Activated T-cell treated with anti-CD3 and anti-CD28 coated beads, Interleukin-2, amount 50 U/mL, for 4 hours (primary cell): ENCODE measurements around the gene RRAGD. TPM values are rescaled to one million over a fixed set of nuclear protein-coding genes. Genes with fewer than 3 reads are reported as not detected.

Experiments
- ATAC-seq, 2 donors: fragments of 200-7000 bp; cut with Tn5 transposase; one replicate each; pipeline ENCODE4 v1.10.0; 2021
- DNase-seq: peaks from one replicate; pipeline ENCODE4 v3.0.0-alpha.2; 2020
- H3K27me3 Mint-ChIP-seq: one replicate; pipeline ENCODE4 v1.8.0; 2021; ENCODE audit warnings: low read depth, mixed read lengths
- H3K36me3 Mint-ChIP-seq: one replicate; pipeline ENCODE4 v1.8.0; 2022; ENCODE audit warnings: mixed read lengths; ENCODE audit not compliant: insufficient read depth
- H3K4me1 Mint-ChIP-seq: one replicate; pipeline ENCODE4 v1.8.0; 2021; ENCODE audit warnings: low read depth, mixed read lengths
- H3K4me3 Mint-ChIP-seq: one replicate; pipeline ENCODE4 v1.8.0; 2021; ENCODE audit warnings: mild to moderate bottlenecking, moderate library complexity, mixed read lengths
- H3K9me3 Mint-ChIP-seq: one replicate; pipeline ENCODE4 v1.8.0; 2021; ENCODE audit warnings: mixed read lengths
- total RNA-seq, 3 donors: library from RNA; stranded (reverse); gene quantifications; one replicate each; pipeline ENCODE4 v1.2.1, GENCODE V29; 2021

The RRAGD gene
- total RNA-seq, 3 donors from 2014 or later = 7.3 to 11.9 (median 10.2) TPM

DNA sequence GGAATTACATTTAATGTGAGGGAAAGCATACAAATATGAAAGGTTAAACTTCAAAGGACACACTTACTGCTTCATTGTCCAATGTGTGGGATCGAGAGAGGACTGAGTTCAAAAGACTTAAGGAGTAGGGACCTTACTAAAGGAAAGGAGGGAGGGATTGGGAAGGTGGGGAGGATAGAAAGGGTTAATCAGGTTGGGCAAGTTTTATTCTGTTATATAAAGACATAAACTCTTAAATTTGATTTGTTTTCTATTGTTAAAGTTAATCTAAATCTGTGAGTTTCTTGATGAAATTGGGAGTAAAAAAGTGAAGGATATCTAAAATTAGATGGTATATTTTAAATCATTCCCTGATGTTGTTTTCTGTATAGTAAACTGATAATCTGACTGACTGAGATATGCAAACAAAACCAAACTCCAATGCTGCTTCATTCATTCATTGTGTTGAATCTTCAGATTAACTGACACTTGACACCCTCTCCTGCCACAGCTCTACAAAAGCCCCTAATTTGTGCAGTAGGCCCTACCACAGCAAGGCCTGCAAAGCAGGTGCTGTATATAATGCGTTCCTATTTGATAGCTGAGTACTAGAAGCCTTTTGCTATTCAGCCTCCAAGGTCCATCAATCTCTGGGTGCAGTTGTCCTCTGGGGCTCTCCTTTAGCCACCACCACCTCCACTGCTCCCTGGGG is 58.2 kb downstream of the RRAGD start:
- no peaks in the 10 kb centered on the region for H3K27me3 Mint-ChIP-seq
- H3K9me3 Mint-ChIP-seq = no peaks in the 10 kb centered on the region
- no peak for DNase-seq
- peak overlapping the region; percentile 78 for H3K4me3 Mint-ChIP-seq
- ATAC-seq = no peak
- H3K36me3 Mint-ChIP-seq = no peaks in the 10 kb centered on the region
- peaks cover 70% of the 10 kb centered on the region for H3K4me1 Mint-ChIP-seq

DNA sequence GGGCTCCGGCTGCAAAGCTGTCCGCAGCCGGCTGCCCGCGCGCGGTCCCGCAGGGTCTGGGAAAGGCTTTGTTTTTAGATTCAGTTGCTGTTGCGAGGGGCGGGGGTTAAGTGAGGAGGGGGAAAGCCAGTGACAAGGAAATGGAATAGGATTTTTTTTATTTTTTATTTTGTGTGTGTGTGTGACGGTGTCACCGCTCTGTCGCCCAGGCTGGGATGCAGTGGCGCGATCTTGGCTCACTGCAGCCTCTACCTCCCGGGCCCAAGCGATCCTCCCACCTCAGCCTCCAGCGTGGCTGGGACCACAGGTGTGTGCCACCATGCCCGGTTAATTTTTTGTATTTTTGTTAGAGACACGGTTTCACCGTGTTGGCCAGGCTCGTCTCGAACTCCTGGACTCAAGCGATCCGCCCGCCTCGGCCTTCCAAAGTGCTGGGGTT is 58.9 kb downstream of the RRAGD start:
- H3K4me3 Mint-ChIP-seq = peak overlapping the region; percentile 78
- no peaks in the 10 kb centered on the region for H3K9me3 Mint-ChIP-seq
- H3K27me3 Mint-ChIP-seq = no peaks in the 10 kb centered on the region
- DNase-seq (no peak), ATAC-seq (no peak)
- H3K36me3 Mint-ChIP-seq = no peaks in the 10 kb centered on the region
- H3K4me1 Mint-ChIP-seq = peaks cover 75% of the 10 kb centered on the region

DNA sequence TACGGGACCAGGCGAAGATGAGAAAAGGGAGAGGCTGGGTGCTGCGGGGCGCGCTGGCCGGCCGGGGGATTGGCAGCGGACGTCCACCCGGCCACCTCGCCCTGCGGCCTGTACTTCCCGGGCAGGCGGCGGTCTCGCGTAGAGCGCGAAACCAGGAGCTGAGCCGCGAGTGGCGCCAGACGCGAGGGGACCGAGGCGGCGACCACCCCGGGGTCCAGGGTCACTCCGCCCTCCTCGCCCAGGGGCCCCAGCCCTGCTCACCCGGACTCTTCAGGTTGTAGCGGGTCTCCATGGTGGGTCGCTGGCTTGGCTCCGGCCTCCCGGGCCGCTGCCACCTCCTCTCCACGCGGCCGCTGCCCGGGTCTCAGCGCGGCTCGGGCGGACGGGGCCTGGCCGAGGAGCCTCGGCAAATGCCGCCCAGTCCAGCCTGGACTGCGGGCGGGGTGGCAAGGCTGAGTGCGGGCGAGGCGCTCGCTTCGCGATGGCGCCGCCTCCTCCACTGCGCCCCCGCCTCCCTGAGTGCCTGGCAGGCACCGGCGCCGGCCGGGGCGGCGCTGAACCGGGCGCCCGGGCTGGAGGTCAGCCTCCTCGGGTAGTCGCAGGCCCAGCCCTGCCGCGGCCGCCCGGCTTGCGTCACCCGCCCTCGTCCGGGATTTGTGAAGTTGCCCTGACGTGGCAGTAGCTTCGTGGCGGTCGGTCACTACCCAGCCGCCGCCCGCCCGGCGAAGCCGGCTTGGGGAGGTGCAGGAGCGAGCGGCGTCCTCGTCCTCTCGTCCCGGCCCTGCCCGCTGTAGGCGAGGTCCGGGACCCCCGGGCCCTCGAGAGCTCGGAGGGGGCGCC is 59.6 kb downstream of the RRAGD start, which contains the start of gene UBE2J1:
TSS of gene UBE2J1 (minus strand) at position 445 of the 840 bp plus-strand sequence. CDS start at position 292, 153 bp downstream.
- peak within 1 kb of the TSS; percentile 93 for H3K4me3 Mint-ChIP-seq
- ATAC-seq = peak; percentile 89 to 92
- H3K27me3 Mint-ChIP-seq = no peaks in the 10 kb centered on the region
- no peaks in the 10 kb centered on the region for H3K9me3 Mint-ChIP-seq
- peaks cover 74% of the 10 kb centered on the region for H3K4me1 Mint-ChIP-seq
- no peaks in the 10 kb centered on the region for H3K36me3 Mint-ChIP-seq
- peak; percentile 59 for DNase-seq

DNA sequence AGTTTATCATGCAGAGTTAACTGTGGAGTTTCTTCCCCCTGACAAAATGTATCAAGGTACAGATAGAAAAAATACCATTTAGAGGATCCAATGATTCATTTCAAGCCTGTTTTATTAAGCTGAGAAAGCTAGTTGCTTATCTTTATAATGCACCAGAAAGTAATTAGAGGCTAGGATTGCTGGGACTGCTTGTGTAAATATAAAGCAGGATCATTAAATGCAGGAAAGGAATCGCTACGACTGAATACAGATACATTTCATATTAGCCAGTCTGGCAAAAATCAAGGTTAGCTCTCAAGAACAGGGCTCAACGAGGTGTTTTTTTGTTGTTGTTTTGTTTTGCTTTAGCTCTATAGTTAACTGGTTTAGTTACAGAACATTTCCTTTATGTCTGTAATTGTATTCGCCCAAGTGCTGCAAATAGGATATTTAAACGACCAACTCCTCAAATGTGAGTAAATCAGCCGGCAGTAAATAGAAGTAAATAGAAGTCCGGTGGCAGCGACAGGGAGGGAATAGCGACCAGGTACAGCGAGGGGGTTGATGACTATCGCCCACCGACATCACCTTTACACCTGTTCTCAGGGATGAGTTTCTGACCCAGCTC is 60.3 kb downstream of the RRAGD start:
- no peaks in the 10 kb centered on the region for H3K27me3 Mint-ChIP-seq
- H3K9me3 Mint-ChIP-seq = no peaks in the 10 kb centered on the region
- no peaks in the 10 kb centered on the region for H3K36me3 Mint-ChIP-seq
- H3K4me3 Mint-ChIP-seq = peak overlapping the region; percentile 93
- peaks cover 69% of the 10 kb centered on the region for H3K4me1 Mint-ChIP-seq
- ATAC-seq = no peak
- DNase-seq = no peak

DNA sequence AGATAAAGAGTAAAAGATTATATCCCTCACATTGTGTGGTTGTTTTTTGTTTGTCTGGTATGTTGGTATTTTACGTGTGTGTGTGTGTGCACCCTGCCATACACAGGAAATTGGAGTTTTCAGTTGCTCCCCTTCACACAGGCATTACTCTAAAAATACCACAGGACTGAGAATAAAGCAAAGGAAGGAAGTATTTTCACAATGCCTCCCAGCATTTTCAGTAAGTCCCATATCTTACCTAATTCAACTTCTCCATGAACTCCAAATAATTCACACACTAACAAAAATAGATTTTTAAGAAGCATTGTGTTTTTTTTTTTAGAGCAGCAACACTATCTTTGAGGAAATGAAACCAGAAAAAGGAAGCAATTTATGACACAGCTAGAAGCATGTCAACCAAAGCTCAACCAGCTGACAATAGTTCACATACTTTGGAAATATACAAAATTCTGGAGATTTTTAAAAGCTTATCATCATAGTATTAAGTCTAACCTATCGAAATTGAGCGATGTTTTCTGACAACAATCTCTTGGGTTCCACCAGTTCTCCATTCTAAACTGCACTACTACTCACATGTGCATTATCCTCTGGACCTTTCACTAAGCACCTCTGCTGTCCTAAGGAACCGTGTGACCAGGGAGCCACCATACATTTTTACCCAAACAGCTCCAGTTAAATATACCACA is 61.6 kb downstream of the RRAGD start:
- DNase-seq (no peak), ATAC-seq (no peak)
- H3K4me3 Mint-ChIP-seq = peak overlapping the region; percentile 93
- no peaks in the 10 kb centered on the region for H3K36me3 Mint-ChIP-seq
- H3K27me3 Mint-ChIP-seq = no peaks in the 10 kb centered on the region
- H3K4me1 Mint-ChIP-seq = peaks cover 69% of the 10 kb centered on the region
- H3K9me3 Mint-ChIP-seq = no peaks in the 10 kb centered on the region

DNA sequence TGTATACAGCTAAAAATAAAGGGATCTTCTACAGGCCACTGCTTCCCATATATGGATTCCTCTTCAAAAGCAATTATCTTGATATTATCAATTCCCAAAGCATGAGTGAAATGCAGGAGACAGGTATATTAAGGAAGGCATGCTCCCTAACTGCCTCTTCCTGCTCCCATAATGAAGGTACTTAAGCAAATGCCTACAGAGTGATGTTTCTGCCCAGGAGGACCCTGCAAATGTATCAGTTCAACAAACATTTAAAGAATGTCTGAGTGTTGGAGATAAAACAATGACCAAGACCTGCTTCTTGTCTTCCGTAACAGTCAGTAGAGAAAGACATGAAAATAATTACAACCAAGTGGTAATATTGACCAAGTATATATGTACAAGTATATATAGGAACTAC is 63.7 kb downstream of the RRAGD start:
- Mint-ChIP-seq H3K36me3 (no peaks in the 10 kb centered on the region), H3K27me3 (no peaks in the 10 kb centered on the region), H3K9me3 (no peaks in the 10 kb centered on the region), H3K4me1 (peaks cover 65% of the 10 kb centered on the region), H3K4me3 (no peak overlapping the region)
- no peak for DNase-seq
- no peak for ATAC-seq

GRCh38 chr6:89347825-89348224 is 64.2 kb downstream of the RRAGD start:
- Mint-ChIP-seq H3K36me3 (no peaks in the 10 kb centered on the region), H3K9me3 (no peaks in the 10 kb centered on the region), H3K4me3 (no peak overlapping the region), H3K27me3 (no peaks in the 10 kb centered on the region), H3K4me1 (peaks cover 63% of the 10 kb centered on the region)
- DNase-seq (no peak), ATAC-seq (no peak)

DNA sequence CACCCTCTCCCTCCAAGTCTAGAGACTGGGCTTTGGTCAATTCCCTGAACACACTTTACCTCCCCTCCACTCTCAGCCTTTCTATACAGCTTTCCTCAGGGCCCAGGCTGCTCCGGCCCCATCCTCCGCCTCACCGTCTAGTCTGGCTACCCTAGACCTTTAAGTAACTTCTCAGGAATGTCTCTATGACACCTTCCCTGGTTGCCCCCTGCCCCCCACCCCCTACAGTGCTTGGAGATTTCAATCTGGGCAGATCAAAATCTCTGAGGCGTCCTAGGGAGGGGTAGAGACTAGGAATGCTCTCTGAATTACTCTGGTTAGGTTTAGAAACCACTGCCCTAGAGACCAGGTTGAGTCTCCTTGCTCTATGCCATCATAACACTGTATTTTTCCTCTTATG is 65.6 kb downstream of the RRAGD start:
- DNase-seq (no peak), ATAC-seq (no peak)
- no peak overlapping the region for H3K4me3 Mint-ChIP-seq
- H3K4me1 Mint-ChIP-seq = peaks cover 58% of the 10 kb centered on the region
- no peaks in the 10 kb centered on the region for H3K9me3 Mint-ChIP-seq
- H3K27me3 Mint-ChIP-seq = no peaks in the 10 kb centered on the region
- H3K36me3 Mint-ChIP-seq = peaks cover 3% of the 10 kb centered on the region

DNA sequence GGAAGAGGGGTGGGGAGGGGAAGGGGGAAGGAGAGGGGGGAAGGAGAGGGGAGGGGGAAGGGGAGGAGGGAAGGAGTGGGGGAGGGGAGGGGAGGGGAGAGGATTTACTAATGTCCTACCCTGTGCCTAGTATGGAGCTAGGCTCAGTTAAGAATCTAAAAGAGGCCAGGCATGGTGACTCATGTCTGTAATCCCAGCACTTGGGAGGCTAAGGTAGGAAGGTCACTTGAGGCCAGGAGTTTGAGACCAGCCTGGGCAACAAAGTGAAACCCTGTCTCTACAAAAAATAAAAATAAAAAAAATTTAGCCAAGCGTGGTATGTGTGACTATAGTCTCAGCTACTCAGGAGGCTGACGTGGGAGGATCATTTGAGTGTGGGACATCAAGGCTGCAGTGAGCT is 72.5 kb downstream of the RRAGD start:
- Mint-ChIP-seq H3K9me3 (no peaks in the 10 kb centered on the region), H3K27me3 (no peaks in the 10 kb centered on the region), H3K4me3 (no peak overlapping the region), H3K4me1 (peaks cover 8% of the 10 kb centered on the region), H3K36me3 (peaks cover 28% of the 10 kb centered on the region)
- DNase-seq = no peak
- ATAC-seq = no peak

DNA sequence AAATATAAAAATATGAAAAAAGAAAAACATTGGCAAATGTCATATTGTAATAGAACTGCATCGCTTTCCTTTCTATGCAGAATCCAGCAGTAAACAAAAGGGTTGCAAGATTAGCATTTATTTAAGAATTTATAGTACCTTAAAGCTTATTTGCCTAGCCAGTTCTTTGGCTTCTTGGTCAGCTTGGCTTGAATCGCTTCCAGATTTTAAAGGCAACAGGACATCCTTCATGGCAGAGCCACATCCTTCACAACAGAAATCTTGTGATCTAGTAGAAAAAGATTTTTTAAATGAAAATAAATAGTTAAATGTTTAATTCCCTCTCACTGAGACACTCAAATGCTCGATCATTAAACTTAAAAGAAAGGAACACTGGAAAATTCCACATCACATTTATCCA is 76.9 kb downstream of the RRAGD start:
- no peak overlapping the region for H3K4me3 Mint-ChIP-seq
- peaks cover 29% of the 10 kb centered on the region for H3K36me3 Mint-ChIP-seq
- H3K27me3 Mint-ChIP-seq = no peaks in the 10 kb centered on the region
- DNase-seq (no peak), ATAC-seq (no peak)
- peaks cover 3% of the 10 kb centered on the region for H3K4me1 Mint-ChIP-seq
- H3K9me3 Mint-ChIP-seq = no peaks in the 10 kb centered on the region

- H3K9me3 Mint-ChIP-seq = no peaks in the 10 kb centered on the region
- no peaks in the 10 kb centered on the region for H3K27me3 Mint-ChIP-seq
- peaks cover 31% of the 10 kb centered on the region for H3K36me3 Mint-ChIP-seq
- no peak for DNase-seq
- ATAC-seq = no peak
- H3K4me1 Mint-ChIP-seq = no peaks in the 10 kb centered on the region
- no peak overlapping the region for H3K4me3 Mint-ChIP-seq
Measured at GRCh38 chr6:89330910-89331309, 81.2 kb downstream of the RRAGD start.

DNA sequence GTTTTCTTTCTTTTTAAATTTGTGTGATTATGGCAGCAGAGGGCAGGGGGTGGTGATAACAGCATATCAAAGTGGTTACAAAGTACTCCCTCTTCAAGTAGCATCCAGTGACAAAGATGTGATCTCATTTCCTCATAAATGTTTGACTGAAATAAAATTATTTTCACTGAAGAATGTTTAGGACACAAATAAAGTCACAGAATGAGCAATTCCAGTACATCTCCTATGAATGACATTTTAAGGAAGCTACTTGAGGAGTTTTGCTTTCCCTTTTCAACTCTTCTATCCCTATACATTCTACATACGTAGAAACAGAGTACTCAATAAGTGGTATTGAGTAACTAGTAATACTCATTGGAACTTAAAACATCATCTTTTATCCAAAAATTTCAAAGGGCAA is 83.1 kb downstream of the RRAGD start:
- no peak for DNase-seq
- ATAC-seq = no peak
- Mint-ChIP-seq H3K4me3 (no peak overlapping the region), H3K4me1 (no peaks in the 10 kb centered on the region), H3K27me3 (no peaks in the 10 kb centered on the region), H3K9me3 (no peaks in the 10 kb centered on the region), H3K36me3 (peaks cover 31% of the 10 kb centered on the region)

- peaks cover 3% of the 10 kb centered on the region for H3K4me1 Mint-ChIP-seq
- no peaks in the 10 kb centered on the region for H3K9me3 Mint-ChIP-seq
- no peaks in the 10 kb centered on the region for H3K27me3 Mint-ChIP-seq
- no peak overlapping the region for H3K4me3 Mint-ChIP-seq
- DNase-seq (no peak), ATAC-seq (no peak)
- H3K36me3 Mint-ChIP-seq = peaks cover 24% of the 10 kb centered on the region
Measured at GRCh38 chr6:89324304-89324703, 87.8 kb downstream of the RRAGD start.

DNA sequence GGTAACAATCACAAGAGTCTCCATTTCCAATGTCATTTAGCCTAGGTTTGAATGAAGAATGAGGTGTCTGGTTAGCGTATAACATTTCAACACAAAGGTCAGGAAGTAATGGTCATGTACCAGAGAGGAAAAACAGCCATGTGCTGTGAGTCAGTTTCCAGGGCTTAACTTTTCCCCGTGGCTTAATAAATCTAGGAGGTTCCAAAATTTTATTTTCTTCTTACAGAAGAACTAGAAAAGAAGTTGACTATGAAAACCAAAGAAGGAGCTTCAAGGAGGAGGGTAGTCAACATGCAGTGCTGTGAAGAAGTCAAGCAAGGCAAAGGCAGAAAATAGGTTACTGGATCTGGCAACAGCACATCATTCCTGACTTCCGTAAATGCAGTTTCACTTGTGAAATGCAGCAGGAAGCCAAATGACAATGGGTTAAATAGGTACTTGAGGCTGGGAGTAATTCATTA is 88.5 kb downstream of the RRAGD start:
- Mint-ChIP-seq H3K36me3 (peaks cover 18% of the 10 kb centered on the region), H3K4me3 (no peak overlapping the region), H3K4me1 (peaks cover 3% of the 10 kb centered on the region), H3K9me3 (no peaks in the 10 kb centered on the region), H3K27me3 (no peaks in the 10 kb centered on the region)
- ATAC-seq (no peak), DNase-seq (no peak)
